HepG2 (cell line): ENCODE results near the gene LDLR. TPM values are rescaled to one million over a fixed set of nuclear protein-coding genes. Genes with fewer than 3 reads are reported as not detected.

ENCODE experiments used
- ATAC-seq: fragments of 200-7000 bp; cut with Tn5 transposase; 3 replicates; pipeline ENCODE4 v1.9.1; 2020; ENCODE audit warnings: mild to moderate bottlenecking, moderate library complexity
- BruUV-seq: library from RNA; stranded (reverse); fragments of 400-500 nt; replicated peaks from 2 replicates; lab custom pipeline; 2021; lab: Mats Ljungman, UMichigan
- CTCF ChIA-PET: fragments of 300-600 bp; formaldehyde crosslinking; extraction: SDS; loops from one replicate; lab custom pipeline; 2021; ENCODE audit warnings: low total read pairs, inconsistent platforms, low intra/inter-chr PET ratio; lab: Yijun Ruan, JAX
- POLR2A ChIA-PET: fragments of 350-600 bp; sonication (Branson Sonifier 250); formaldehyde crosslinking; loops from one replicate; lab custom pipeline; 2020; ENCODE audit warnings: antibody characterized with exemption, inconsistent platforms; lab: Yijun Ruan, JAX
- DNase-seq: peaks from one replicate; pipeline ENCODE4 v3.0.0-alpha.2; 2015; ENCODE audit warnings: low spot score
- FAIRE-seq: peaks from 3 replicates; lab custom pipeline; 2011; peaks lifted over from hg19 to GRCh38; lab: Jason Lieb, UNC
- H2AFZ ChIP-seq: one replicate; pipeline ENCODE4 v1.6.1; 2011; ENCODE audit warnings: low read length, inconsistent platforms
- H3K27ac ChIP-seq: fragments of 300-600 bp; 3 replicates; pipeline ENCODE4 v1.8.0; 2011; ENCODE audit warnings: mixed run types, mild to moderate bottlenecking, mixed read lengths, low read length, inconsistent platforms; ENCODE audit not compliant: insufficient read depth; ENCODE audit errors: extremely low read length
- H3K27me3 ChIP-seq, 2 experiments: fragments of 200-600 bp in 1 of 2; 2 replicates in 1 of 2; 3 replicates in 1 of 2; pipeline versions ENCODE4 v1.6.0 to v1.8.0; 2011; ENCODE audit warnings: low read length in 2 of 2, mild to moderate bottlenecking in 2 of 2, moderate library complexity in 2 of 2, inconsistent platforms in 1 of 2; ENCODE audit not compliant: insufficient read depth in 2 of 2, control insufficient read depth in 1 of 2
- H3K36me3 ChIP-seq, 2 experiments: fragments of 200-600 bp in 1 of 2; replicated peaks in 1 of 2; 2 replicates in 1 of 2; 3 replicates in 1 of 2; pipeline versions ENCODE4 v1.5.1 to v1.8.0; 2011; ENCODE audit warnings: low read length in 2 of 2, inconsistent platforms in 1 of 2; ENCODE audit not compliant: insufficient read depth in 2 of 2, control insufficient read depth in 1 of 2
- H3K4me1 ChIP-seq: 2 replicates; pipeline ENCODE4 v1.5.1; 2012; ENCODE audit warnings: low read length, inconsistent platforms; ENCODE audit not compliant: insufficient read depth
- H3K4me2 ChIP-seq: 2 replicates; pipeline ENCODE4 v1.6.0; 2011; ENCODE audit warnings: low read depth, low read length, inconsistent platforms
- H3K4me3 ChIP-seq, 3 experiments: fragments of 200-600 bp in 1 of 3; sonication (generic), shearing (Covaris generic) in 1 of 3; replicated peaks in 1 of 3; 2 replicates each; pipeline ENCODE4 v1.5.1; 2011 to 2016; ENCODE audit warnings: low read length in 3 of 3, inconsistent platforms in 2 of 3, low read depth in 2 of 3, mild to moderate bottlenecking in 2 of 3, control low read depth in 1 of 3, mixed read lengths in 1 of 3; ENCODE audit not compliant: insufficient read depth in 1 of 3
- H3K79me2 ChIP-seq: one replicate; pipeline ENCODE4 v1.6.1; 2011; ENCODE audit warnings: low read length, inconsistent platforms; ENCODE audit not compliant: insufficient read depth
- H3K9ac ChIP-seq: 2 replicates; pipeline ENCODE4 v1.6.0; 2011; ENCODE audit warnings: mild to moderate bottlenecking, low read depth, low read length, inconsistent platforms; ENCODE audit not compliant: insufficient read depth
- H3K9me3 ChIP-seq: 2 replicates; pipeline ENCODE4 v1.5.1; 2012; ENCODE audit warnings: mild to moderate bottlenecking, low read length
- H4K20me1 ChIP-seq: 2 replicates; pipeline ENCODE4 v1.6.0; 2011; ENCODE audit warnings: inconsistent platforms, mild to moderate bottlenecking, low read length, moderate library complexity; ENCODE audit not compliant: insufficient read depth
- NCOA1 ChIP-seq: sonication (generic); formaldehyde crosslinking; IDR thresholded peaks from 2 replicates; pipeline ENCODE4 v1.9.0; 2021; ENCODE audit warnings: missing genetic modification reagents
- POLR2A ChIP-seq, 2 experiments: IDR thresholded peaks; 2 replicates each; pipeline ENCODE4 v1.6.1; 2011; ENCODE audit warnings: low read depth in 2 of 2, low read length in 2 of 2, mild to moderate bottlenecking in 1 of 2, moderate library complexity in 1 of 2; ENCODE audit not compliant: insufficient read depth in 1 of 2
- RBFOX2 ChIP-seq: fragments of 200-400 bp; formaldehyde crosslinking; IDR thresholded peaks from 2 replicates; pipeline ENCODE4 v1.6.1; 2017; ENCODE audit warnings: low read depth, mild to moderate bottlenecking, low read length
- ZNF350 ChIP-seq: sonication (generic); formaldehyde crosslinking; IDR thresholded peaks from 2 replicates; pipeline ENCODE4 v1.4.0; 2020; ENCODE audit warnings: mild to moderate bottlenecking, low read depth, missing genetic modification reagents, borderline replicate concordance
- ZNF720 ChIP-seq: sonication (generic); formaldehyde crosslinking; IDR thresholded peaks from 2 replicates; pipeline ENCODE4 v1.4.0; 2020; ENCODE audit warnings: missing genetic modification reagents
- ZNF781 ChIP-seq: sonication (generic); formaldehyde crosslinking; IDR thresholded peaks from 2 replicates; pipeline ENCODE4 v1.5.1; 2020; ENCODE audit warnings: borderline replicate concordance, mild to moderate bottlenecking, missing genetic modification reagents; ENCODE audit errors: not compliant biosample characterization
- WGBS: methylation state at CpG from one replicate; pipeline ENCODE4 v1.1.6; 2017; ENCODE audit warnings: low lambda C conversion rate; 5-methylcytosine and 5-hydroxymethylcytosine counted together
- in situ Hi-C: cut with HindIII; loops from 2 replicates; pipeline ENCODE4 v1.10.0; 2017; ENCODE audit warnings: low pct_unique_long_range_greater_than_20kb; ENCODE audit not compliant: extremely low pct_ligation_motif_present
- intact Hi-C: fragments of 100-400 bp; cut with micrococcal nuclease; formaldehyde crosslinking; loops from one replicate; pipeline ENCODE4 v1.10.0; 2022; ENCODE audit not compliant: unreplicated experiment
- polyA plus RNA-seq, 8 experiments: library from polyadenylated mRNA; depleted of rRNA in 3 of 8; stranded (reverse) in 7 of 8; unstranded in 1 of 8; fragments of >200 nt; fragmentation: Illumina TruSeq in 4 of 8; extraction: Trizol in 4 of 8; gene quantifications; 2 replicates each; pipeline versions ENCODE4 v1.2.1 to v1.2.3, GENCODE V29; 2011 to 2016; ENCODE audit warnings: low read depth in 4 of 8, missing spikeins in 1 of 8, mixed read lengths in 1 of 8; ENCODE audit not compliant: insufficient read depth in 1 of 8
- total RNA-seq, 5 experiments: library from RNA; depleted of rRNA; stranded (reverse); fragments of >200 nt; fragmentation: Illumina TruSeq; extraction: Trizol; gene quantifications; 2 replicates each; pipeline ENCODE4 v1.2.3, GENCODE V29; 2016; ENCODE audit warnings: low read depth in 1 of 5
- TF ChIP-seq, protein P1 (sequence below): sonication (generic); formaldehyde crosslinking; IDR thresholded peaks from 2 replicates; pipeline ENCODE4 v1.4.0; 2020; ENCODE audit warnings: missing genetic modification reagents
- TF ChIP-seq, protein P2 (sequence below): sonication (generic); formaldehyde crosslinking; IDR thresholded peaks from 2 replicates; pipeline ENCODE4 v1.5.1; 2020; ENCODE audit warnings: mild to moderate bottlenecking, missing genetic modification reagents, moderate library complexity

Gene LDLR
- total and polyA plus RNA-seq, 2 of the 13 experiments (the other 11 are each of a cell fraction or from before 2014, with no cell fraction given) = 51.6 to 92.5 TPM

DNA sequence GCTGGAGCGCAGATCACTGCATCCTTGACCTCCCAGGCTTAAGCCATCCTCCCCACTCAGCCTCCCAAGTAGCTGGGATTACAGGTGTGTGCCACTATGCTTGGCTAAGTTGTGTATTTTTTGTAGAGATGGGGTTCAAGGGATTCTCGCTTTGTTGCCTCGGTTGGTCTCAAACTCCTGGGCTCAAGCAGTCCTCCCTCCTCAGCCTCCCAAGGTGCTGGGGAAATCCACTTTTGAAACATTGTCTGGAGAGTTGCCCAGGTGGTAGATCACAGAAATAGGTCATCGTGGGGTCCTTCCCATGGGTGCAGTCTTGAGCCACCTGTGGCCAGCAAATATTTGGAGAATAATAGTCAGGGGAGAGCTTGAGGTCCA lies 5.2 kb downstream of the LDLR start (continued):
- TF ChIP-seq ZNF350 (CRISPR knock-in tag) (peak; percentile 11; the same call in 1 of the 2 replicates), ZNF720 (CRISPR knock-in tag) (no peak)

DNA sequence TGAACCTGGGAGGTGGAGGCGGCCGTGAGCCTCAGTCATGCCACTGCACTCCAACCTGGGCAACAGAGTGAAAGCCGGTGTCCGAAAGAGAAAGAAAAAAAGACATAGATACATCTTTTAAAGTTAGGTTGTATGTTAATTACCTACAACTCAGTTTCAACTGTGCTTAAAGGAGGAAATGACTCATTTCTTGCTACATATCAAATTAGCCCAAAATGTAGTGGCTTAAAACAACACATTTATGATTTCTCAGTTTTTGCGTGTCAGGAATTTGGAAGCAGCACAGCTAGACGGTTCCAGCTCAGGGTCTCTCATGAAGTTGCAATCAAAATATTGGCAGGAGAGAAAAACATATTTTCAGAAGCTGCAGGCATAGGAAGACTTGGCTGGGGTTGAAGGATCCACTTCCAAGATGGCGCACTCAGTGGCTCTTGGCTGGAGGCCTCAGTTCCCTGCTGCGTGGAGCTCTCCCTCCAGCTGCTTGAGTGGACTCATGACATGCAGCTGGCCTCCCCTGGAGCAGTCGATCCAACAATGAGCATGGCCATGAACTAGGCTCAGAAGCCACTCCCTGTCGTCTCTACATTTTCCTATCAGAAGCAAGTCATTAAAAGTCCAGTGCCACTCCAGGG lies 7.1 kb downstream of the LDLR start:
- TF ChIP-seq POLR2A (IDR thresholded peaks at IDR 0.05; ENCODE audit: insufficient read depth in 1 of 2, low read depth in 2 of 2, low read length in 2 of 2) (peak in 1 of 2 experiments; percentile 33; a peak in 1 of 4 replicates), NCOA1 (CRISPR knock-in tag) (no peak), RBFOX2 (peak; percentile 50; the same call in 1 of the 2 replicates), ZNF781 (CRISPR knock-in tag) (no peak)
- TF ChIP-seq, protein P1, sequence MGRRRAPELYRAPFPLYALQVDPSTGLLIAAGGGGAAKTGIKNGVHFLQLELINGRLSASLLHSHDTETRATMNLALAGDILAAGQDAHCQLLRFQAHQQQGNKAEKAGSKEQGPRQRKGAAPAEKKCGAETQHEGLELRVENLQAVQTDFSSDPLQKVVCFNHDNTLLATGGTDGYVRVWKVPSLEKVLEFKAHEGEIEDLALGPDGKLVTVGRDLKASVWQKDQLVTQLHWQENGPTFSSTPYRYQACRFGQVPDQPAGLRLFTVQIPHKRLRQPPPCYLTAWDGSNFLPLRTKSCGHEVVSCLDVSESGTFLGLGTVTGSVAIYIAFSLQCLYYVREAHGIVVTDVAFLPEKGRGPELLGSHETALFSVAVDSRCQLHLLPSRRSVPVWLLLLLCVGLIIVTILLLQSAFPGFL = no peak
- TF ChIP-seq, protein P2, sequence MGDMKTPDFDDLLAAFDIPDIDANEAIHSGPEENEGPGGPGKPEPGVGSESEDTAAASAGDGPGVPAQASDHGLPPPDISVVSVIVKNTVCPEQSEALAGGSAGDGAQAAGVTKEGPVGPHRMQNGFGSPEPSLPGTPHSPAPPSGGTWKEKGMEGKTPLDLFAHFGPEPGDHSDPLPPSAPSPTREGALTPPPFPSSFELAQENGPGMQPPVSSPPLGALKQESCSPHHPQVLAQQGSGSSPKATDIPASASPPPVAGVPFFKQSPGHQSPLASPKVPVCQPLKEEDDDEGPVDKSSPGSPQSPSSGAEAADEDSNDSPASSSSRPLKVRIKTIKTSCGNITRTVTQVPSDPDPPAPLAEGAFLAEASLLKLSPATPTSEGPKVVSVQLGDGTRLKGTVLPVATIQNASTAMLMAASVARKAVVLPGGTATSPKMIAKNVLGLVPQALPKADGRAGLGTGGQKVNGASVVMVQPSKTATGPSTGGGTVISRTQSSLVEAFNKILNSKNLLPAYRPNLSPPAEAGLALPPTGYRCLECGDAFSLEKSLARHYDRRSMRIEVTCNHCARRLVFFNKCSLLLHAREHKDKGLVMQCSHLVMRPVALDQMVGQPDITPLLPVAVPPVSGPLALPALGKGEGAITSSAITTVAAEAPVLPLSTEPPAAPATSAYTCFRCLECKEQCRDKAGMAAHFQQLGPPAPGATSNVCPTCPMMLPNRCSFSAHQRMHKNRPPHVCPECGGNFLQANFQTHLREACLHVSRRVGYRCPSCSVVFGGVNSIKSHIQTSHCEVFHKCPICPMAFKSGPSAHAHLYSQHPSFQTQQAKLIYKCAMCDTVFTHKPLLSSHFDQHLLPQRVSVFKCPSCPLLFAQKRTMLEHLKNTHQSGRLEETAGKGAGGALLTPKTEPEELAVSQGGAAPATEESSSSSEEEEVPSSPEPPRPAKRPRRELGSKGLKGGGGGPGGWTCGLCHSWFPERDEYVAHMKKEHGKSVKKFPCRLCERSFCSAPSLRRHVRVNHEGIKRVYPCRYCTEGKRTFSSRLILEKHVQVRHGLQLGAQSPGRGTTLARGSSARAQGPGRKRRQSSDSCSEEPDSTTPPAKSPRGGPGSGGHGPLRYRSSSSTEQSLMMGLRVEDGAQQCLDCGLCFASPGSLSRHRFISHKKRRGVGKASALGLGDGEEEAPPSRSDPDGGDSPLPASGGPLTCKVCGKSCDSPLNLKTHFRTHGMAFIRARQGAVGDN (CRISPR knock-in tag) = peak; percentile 24; the same call in 1 of the 2 replicates
- TF ChIP-seq, all 625 proteins: peak for 3
- no peak for FAIRE-seq
- WGBS = 91% methylated on average over 10 of the region's 10 CpGs
- CTCF ChIA-PET = no interaction called here
- H3K4me1 ChIP-seq = peaks cover 56% of the 10 kb centered on the region
- peaks cover 91% of the 10 kb centered on the region for H3K79me2 ChIP-seq
- no TSS peak for BruUV-seq
- POLR2A ChIA-PET = interaction anchor here (1.5 kb wide), 1 partner anchor 17 kb away, joined by 3 read pairs; no protein-coding TSS in a partner anchor
- H3K27me3 ChIP-seq = no peaks in the 10 kb centered on the region; a peak in 1 of 5 replicates
- H4K20me1 ChIP-seq = peaks cover 96% of the 10 kb centered on the region
- H2AFZ ChIP-seq = no peak overlapping the region
- in situ Hi-C loops = no loop called here
- no peak overlapping the region for H3K4me2 ChIP-seq
- ATAC-seq = no peak
- no peak overlapping the region for H3K4me3 ChIP-seq
- no peak for DNase-seq
- H3K9ac ChIP-seq = no peak overlapping the region
- peak overlapping the region; percentile 8 for H3K27ac ChIP-seq
- H3K9me3 ChIP-seq = no peaks in the 10 kb centered on the region
- intact Hi-C loops = no loop called here
- H3K36me3 ChIP-seq = peaks cover 18 to 55% of the 10 kb centered on the region in 2 experiments
